Ishikawa (cell line): Measurements from ENCODE around the gene SMARCD1.

ENCODE experiments used
- CEBPB ChIP-seq: IDR thresholded peaks from 2 replicates; pipeline ENCODE4 v1.6.1; 2012
- CREB1 ChIP-seq: IDR thresholded peaks from 2 replicates; pipeline ENCODE4 v1.6.1; 2012; ENCODE audit warnings: low read depth
- EGR1 ChIP-seq: IDR thresholded peaks from 2 replicates; pipeline ENCODE4 v1.6.1; 2012
- EP300 ChIP-seq: IDR thresholded peaks from 2 replicates; pipeline ENCODE4 v1.6.1; 2012; ENCODE audit warnings: borderline replicate concordance
- FOXM1 ChIP-seq: IDR thresholded peaks from 2 replicates; pipeline ENCODE4 v1.6.1; 2012; ENCODE audit warnings: low read depth, borderline replicate concordance
- NFIC ChIP-seq: IDR thresholded peaks from 2 replicates; pipeline ENCODE4 v1.6.1; 2012
- RAD21 ChIP-seq: IDR thresholded peaks from 2 replicates; pipeline ENCODE4 v1.6.1; 2012; ENCODE audit warnings: low read depth
- REST ChIP-seq: IDR thresholded peaks from 2 replicates; pipeline ENCODE4 v1.6.1; 2012; ENCODE audit warnings: low read depth, mild to moderate bottlenecking
- TAF1 ChIP-seq: IDR thresholded peaks from 2 replicates; pipeline ENCODE4 v1.6.1; 2012; ENCODE audit warnings: low read depth, mild to moderate bottlenecking
- TCF12 ChIP-seq: IDR thresholded peaks from 2 replicates; pipeline ENCODE4 v1.6.1; 2012; ENCODE audit warnings: low read depth
- TEAD4 ChIP-seq: IDR thresholded peaks from 2 replicates; pipeline ENCODE4 v1.6.1; 2012
- USF1 ChIP-seq: IDR thresholded peaks from 2 replicates; pipeline ENCODE4 v1.6.1; 2012
- YY1 ChIP-seq: IDR thresholded peaks from 2 replicates; pipeline ENCODE4 v1.6.1; 2012; ENCODE audit warnings: low read depth
- ZBTB7A ChIP-seq: IDR thresholded peaks from 2 replicates; pipeline ENCODE4 v1.6.1; 2012; ENCODE audit warnings: low read depth
- TF ChIP-seq, protein P1 (sequence below): IDR thresholded peaks from 2 replicates; pipeline ENCODE4 v1.6.1; 2012

Gene SMARCD1

DNA sequence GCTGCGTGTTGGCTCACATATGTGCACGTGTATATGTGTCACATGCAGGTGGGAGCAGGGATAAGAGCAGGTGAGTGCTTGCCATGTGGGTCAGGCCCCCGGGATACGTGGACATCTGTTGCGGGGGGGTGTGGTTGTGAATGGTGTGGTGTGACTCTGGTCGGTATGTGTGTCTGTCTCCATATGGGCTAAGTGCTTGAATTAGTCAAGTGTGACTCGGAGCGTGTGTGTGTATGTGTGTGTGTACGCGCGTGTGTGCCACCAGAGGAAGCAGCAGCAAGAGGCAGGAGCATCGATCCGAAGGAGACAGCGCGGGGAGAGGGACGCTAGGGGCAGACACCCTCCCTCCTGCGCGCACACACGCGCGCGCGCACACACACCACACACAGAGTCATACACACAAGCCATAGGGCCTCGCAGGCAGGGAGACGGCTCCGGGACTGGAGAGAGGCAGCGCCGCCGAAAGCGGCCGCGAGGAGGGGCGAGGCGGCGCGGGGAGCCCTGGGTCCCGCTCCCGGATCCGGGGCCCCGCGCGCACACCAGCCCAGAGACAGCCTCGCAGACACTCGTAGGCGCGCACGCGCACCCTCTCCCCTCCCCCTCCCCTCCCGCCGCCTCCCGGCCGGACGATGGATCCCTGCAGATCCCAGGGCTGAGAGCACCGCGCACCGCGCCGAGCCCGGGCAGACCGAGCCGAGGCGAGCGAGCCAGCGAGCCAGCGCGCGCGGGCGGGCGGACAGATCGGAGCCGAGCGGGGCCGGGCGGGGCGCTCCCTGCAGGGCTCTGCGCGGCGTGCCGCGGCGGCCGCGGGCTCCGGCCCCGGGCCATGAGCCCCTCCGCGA, 27.9 kb upstream of the SMARCD1 start, which contains the start of gene ASIC1:
TSS of gene ASIC1 (plus strand) at position 597 of the 842 bp plus-strand sequence. CDS start 1,171 bp downstream, outside the sequence.
- TF ChIP-seq ZBTB7A (no peak), TAF1 (peak; percentile 37; the same call in 1 of the 2 replicates), TCF12 (peak; percentile 49; the same call in 1 of the 2 replicates)

GRCh38 chr12:50057896-50058670, 27.1 kb upstream of the SMARCD1 start:
- TF ChIP-seq ZBTB7A (no peak; the same call in 1 of the 2 replicates), CREB1 (no peak)
- TF ChIP-seq, protein P1, sequence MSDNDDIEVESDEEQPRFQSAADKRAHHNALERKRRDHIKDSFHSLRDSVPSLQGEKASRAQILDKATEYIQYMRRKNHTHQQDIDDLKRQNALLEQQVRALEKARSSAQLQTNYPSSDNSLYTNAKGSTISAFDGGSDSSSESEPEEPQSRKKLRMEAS = no peak

- no peak for TF ChIP-seq NFIC
- TF ChIP-seq YY1 = no peak
- no peak for TF ChIP-seq CEBPB
- TF ChIP-seq EGR1 = no peak
- TF ChIP-seq RAD21 = no peak
- TF ChIP-seq FOXM1 = no peak
- TF ChIP-seq USF1 = no peak
- TF ChIP-seq TAF1 = no peak
These were observed 26.3 kb upstream of the SMARCD1 start for GRCh38 chr12:50058743-50059312.

GRCh38 chr12:50059440-50060119, 25.6 kb upstream of the SMARCD1 start:
- no peak for TF ChIP-seq ZBTB7A
- no peak for TF ChIP-seq REST
- no peak for TF ChIP-seq TCF12
- TF ChIP-seq EP300 = no peak
- TF ChIP-seq, protein P1 = no peak

DNA sequence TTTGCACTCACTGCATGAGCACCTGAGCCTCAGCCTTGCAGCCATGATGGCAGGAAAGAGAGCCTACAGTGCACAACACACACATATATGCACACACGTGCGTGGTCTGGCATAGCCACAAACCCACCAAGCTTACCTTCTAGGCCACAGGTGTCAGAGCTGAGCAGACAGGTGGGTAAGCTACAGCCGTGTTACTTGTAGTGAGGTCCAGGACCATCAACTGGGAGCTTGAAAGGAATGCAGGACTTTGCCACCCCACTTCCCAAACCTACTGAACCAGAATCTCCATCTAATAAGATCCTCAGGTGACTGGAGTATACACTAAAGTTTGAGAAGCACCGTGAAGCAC, 25.0 kb upstream of the SMARCD1 start:
- TF ChIP-seq TCF12 (no peak), ZBTB7A (no peak), YY1 (no peak), REST (no peak), CREB1 (no peak), CEBPB (no peak), NFIC (no peak), TEAD4 (no peak), USF1 (no peak)
- TF ChIP-seq, protein P1 = no peak
